ENCODE results near the gene UNC45B. TPM values are rescaled to one million over a fixed set of nuclear protein-coding genes. Genes with fewer than 3 reads are reported as not detected.
"Not testable (repeated sequence)": the region's sequence is repeated elsewhere in the genome, so short reads cannot be mapped to it uniquely, and the experiment has no call there.

UNC45B gene
- total RNA-seq, 1 donor, result not detected

DNA sequence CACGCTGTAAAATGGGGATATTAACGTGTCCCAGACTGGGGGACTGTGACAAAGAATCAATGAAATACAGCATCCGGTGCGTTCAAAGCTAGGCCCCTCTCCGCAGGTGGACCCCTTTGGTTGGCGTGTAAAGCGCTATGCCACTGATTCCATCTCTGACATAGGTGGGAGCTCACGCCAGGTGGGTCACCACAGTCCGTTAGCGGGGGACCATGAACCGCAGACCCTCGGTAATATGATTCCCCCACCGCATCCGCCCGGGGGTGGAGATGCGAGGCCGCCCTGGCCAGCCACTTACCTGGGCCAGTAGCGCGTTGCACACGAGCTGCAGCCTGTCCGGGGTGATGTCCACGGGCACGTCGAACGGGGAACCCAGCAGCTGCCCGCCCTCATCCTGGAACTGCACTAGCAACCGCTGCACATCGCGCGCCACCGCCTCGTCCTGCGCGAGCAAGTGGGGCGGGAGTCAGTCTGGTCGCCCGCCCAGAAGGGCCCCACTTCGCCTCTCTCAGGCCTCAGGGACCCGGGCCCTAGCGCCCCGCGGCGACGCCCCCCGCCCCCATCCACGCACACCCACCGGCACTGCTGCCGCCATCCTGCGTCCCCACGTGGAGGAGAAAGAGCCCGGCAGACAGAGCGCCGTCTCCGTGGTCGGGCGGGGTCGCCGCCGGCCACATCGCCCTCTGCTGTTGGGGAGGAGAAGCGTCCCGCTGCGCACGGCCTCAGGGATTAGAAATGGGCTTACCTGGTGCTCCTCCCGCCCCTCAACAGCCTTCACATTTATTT lies 5.7 kb upstream of the UNC45B start, which contains the start of gene NLE1:
TSS of gene NLE1 (minus strand) at position 623 of the 786 bp plus-strand sequence. CDS start at position 595, 28 bp downstream.
- TF ChIP-seq, protein P1, sequence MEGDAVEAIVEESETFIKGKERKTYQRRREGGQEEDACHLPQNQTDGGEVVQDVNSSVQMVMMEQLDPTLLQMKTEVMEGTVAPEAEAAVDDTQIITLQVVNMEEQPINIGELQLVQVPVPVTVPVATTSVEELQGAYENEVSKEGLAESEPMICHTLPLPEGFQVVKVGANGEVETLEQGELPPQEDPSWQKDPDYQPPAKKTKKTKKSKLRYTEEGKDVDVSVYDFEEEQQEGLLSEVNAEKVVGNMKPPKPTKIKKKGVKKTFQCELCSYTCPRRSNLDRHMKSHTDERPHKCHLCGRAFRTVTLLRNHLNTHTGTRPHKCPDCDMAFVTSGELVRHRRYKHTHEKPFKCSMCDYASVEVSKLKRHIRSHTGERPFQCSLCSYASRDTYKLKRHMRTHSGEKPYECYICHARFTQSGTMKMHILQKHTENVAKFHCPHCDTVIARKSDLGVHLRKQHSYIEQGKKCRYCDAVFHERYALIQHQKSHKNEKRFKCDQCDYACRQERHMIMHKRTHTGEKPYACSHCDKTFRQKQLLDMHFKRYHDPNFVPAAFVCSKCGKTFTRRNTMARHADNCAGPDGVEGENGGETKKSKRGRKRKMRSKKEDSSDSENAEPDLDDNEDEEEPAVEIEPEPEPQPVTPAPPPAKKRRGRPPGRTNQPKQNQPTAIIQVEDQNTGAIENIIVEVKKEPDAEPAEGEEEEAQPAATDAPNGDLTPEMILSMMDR (IDR thresholded peaks at IDR 0.05; ENCODE audit: insufficient read depth, low read depth, low read length), result peak; percentile 78
- peak within 1 kb of the TSS; percentile 93 for H3K4me3 ChIP-seq (ENCODE audit: low read depth, low read length)
- DNase-seq (ENCODE audit: low read depth), result peak; percentile 65

DNA sequence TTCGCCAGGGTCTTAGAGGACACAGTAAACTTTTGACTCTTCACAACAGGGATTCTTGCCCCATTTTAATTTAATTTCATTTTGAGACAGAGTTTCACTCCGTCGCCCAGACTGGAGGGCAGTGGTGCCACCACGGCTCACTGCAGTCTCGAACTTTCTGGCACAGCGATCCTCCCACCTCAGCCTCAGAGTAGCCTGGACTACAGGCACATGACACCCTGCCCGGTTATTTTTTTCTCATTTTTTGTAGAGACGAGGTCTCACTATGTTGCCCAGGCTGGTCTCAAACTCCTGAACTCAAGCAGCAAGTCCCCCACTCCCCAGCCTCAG lies 5.2 kb upstream of the UNC45B start:
- no peak for DNase-seq (ENCODE audit: low read depth)
- H3K4me3 ChIP-seq (ENCODE audit: low read depth, low read length), result peak overlapping the region; percentile 93
- TF ChIP-seq, protein P1 (IDR thresholded peaks at IDR 0.05; ENCODE audit: insufficient read depth, low read depth, low read length), result no peak

- H3K4me3 ChIP-seq (ENCODE audit: low read depth, low read length), result no peak overlapping the region
- TF ChIP-seq, protein P1 (IDR thresholded peaks at IDR 0.05; ENCODE audit: insufficient read depth, low read depth, low read length), result no peak
- DNase-seq (ENCODE audit: low read depth), result no peak
These were observed 2.8 kb upstream of the UNC45B start for GRCh38 chr17:35144840-35145239.

DNA sequence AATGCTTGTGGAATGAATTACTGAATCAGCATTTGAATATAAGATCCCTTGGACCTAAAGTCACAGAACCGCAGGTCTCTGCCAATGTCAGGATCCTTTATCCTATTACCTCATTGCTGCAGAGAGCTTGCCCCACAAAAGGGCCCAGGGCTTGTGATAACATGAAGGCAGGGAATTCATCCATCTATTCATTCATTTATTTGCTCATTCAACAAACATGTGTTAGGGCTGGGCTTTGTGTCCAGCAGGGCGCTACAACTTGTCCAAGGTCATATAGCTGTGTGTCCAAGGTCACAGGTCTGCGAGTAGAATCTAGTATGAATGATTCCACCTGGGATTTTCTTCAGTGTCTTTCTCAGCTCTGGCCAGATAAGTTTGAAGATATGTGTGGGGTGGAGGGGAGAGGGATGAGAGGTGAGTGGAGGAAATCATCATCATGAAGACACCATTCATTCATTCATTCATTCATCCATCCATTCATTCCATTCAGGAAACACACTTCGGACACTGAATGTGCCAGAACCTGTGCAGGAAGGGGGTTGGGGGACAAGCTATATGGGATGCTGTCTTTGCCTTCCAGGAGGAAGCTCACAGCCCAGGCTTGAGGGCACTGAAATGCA lies 1.3 kb upstream of the UNC45B start:
- TF ChIP-seq, protein P1 (IDR thresholded peaks at IDR 0.05; ENCODE audit: insufficient read depth, low read depth, low read length), result no peak

GRCh38 chr17:35148144-35148543 lies 527 bp downstream of the UNC45B start:
- DNase-seq (ENCODE audit: low read depth), result no peak
- H3K4me3 ChIP-seq (ENCODE audit: low read depth, low read length), result no peak overlapping the region
- TF ChIP-seq, protein P1 (IDR thresholded peaks at IDR 0.05; ENCODE audit: insufficient read depth, low read depth, low read length), result no peak

More for the DNA sequence above, 1.3 kb upstream of the UNC45B start:
- no peak overlapping the region for H3K4me3 ChIP-seq (ENCODE audit: low read depth, low read length)
- DNase-seq (ENCODE audit: low read depth), result no peak

- TF ChIP-seq, protein P1 (IDR thresholded peaks at IDR 0.05; ENCODE audit: insufficient read depth, low read depth, low read length), result no peak
- no peak overlapping the region for H3K4me3 ChIP-seq (ENCODE audit: low read depth, low read length)
- no peak for DNase-seq (ENCODE audit: low read depth)
These were observed 2.3 kb downstream of the UNC45B start for GRCh38 chr17:35149941-35150340.

DNA sequence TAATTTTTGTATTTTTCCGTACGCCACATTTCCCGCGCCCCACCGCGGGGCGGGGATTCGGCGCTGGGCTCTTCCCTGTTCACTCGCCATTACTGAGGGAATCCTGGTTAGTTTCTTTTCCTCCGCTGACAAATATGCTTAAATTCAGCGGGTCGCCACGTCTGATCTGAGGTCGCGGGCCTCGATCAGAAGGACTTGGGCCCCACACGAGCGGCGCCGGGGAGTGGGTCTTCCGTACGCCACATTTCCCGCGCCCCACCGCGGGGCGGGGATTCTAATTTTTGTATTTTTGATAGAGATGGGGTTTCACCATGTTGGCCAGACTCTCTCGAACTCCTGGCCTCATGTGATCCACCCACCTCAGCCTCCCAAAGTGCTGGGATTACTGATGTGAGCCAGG lies 3.5 kb downstream of the UNC45B start:
- not testable (repeated sequence) for H3K4me3 ChIP-seq (ENCODE audit: low read depth, low read length); DNase-seq (ENCODE audit: low read depth)

All from fibroblast of villous mesenchyme (primary cell).